Endothelial cell of umbilical vein (primary cell): ENCODE measurements around the gene SPATA31E1. TPM values are rescaled to one million over a fixed set of nuclear protein-coding genes. Genes with fewer than 3 reads are reported as not detected.
"Not testable (repeated sequence)": the region's sequence is repeated elsewhere in the genome, so short reads cannot be mapped to it uniquely, and the experiment has no call there.

Experiments used
- BruUV-seq: library from RNA; stranded (reverse); fragments of 400-500 nt; replicated peaks from 2 replicates; lab custom pipeline; 2021; lab: Mats Ljungman, UMichigan
- CTCF ChIA-PET: fragments of 300-600, 350-600 bp; sonication (Branson Sonifier 250); formaldehyde crosslinking; loops from one replicate; lab custom pipeline; 2021; ENCODE audit warnings: antibody characterized with exemption, inconsistent platforms; lab: Charles Lee
- POLR2A ChIA-PET: fragments of 300-600, 350-600 bp; sonication (Branson Sonifier 250); formaldehyde crosslinking; loops from one replicate; lab custom pipeline; 2021; ENCODE audit warnings: antibody characterized with exemption, inconsistent platforms; lab: Charles Lee
- DNase-seq: peaks from one replicate; pipeline ENCODE4 v3.0.0-alpha.2; 2011; ENCODE audit warnings: low read depth, low spot score
- FAIRE-seq: peaks from 2 replicates; lab custom pipeline; 2011; peaks lifted over from hg19 to GRCh38; lab: Jason Lieb, UNC
- H2AFZ ChIP-seq: 2 replicates; pipeline ENCODE4 v1.6.0; 2012; ENCODE audit warnings: low read depth, low read length, control low read depth, inconsistent platforms
- H3K27ac ChIP-seq: 2 replicates; pipeline ENCODE4 v1.5.1; 2011; ENCODE audit warnings: low read depth, mild to moderate bottlenecking, control low read depth, low read length, moderate library complexity; ENCODE audit not compliant: insufficient read depth
- H3K27me3 ChIP-seq, 2 experiments: 2 replicates each; pipeline versions ENCODE4 v1.6.0 to v1.6.1; 2011; ENCODE audit warnings: low read length in 2 of 2, mixed read lengths in 1 of 2; ENCODE audit not compliant: control insufficient read depth in 2 of 2, insufficient read depth in 2 of 2
- H3K36me3 ChIP-seq, 2 experiments: 2 replicates in 1 of 2; 3 replicates in 1 of 2; pipeline ENCODE4 v1.5.1; 2011; ENCODE audit warnings: low read length in 2 of 2, mild to moderate bottlenecking in 1 of 2, moderate library complexity in 1 of 2; ENCODE audit not compliant: control insufficient read depth in 2 of 2, insufficient read depth in 2 of 2; ENCODE audit errors: extremely low read depth in 1 of 2
- H3K4me1 ChIP-seq: 3 replicates; pipeline ENCODE4 v1.5.1; 2011; ENCODE audit warnings: mild to moderate bottlenecking, low read length; ENCODE audit not compliant: control insufficient read depth, insufficient read depth; ENCODE audit errors: extremely low read depth
- H3K4me2 ChIP-seq: 2 replicates; pipeline ENCODE4 v1.6.1; 2011; ENCODE audit warnings: low read length, control low read depth, mixed read lengths; ENCODE audit not compliant: insufficient read depth
- H3K4me3 ChIP-seq, 3 experiments: fragments of 200-600 bp in 1 of 3; sonication (generic), shearing (Covaris generic) in 1 of 3; replicated peaks in 1 of 3; 2 replicates each; pipeline ENCODE4 v1.5.1; 2011 to 2016; ENCODE audit warnings: control low read depth in 3 of 3, low read length in 3 of 3, mild to moderate bottlenecking in 2 of 3, inconsistent platforms in 1 of 3, low read depth in 1 of 3, moderate library complexity in 1 of 3; ENCODE audit not compliant: insufficient read depth in 1 of 3
- H3K79me2 ChIP-seq: 2 replicates; pipeline ENCODE4 v1.6.0; 2012; ENCODE audit warnings: low read length, inconsistent platforms; ENCODE audit not compliant: control insufficient read depth, insufficient read depth
- H3K9ac ChIP-seq: replicated peaks from 2 replicates; pipeline ENCODE3; 2011; ENCODE audit warnings: low read length, control low read depth; ENCODE audit not compliant: insufficient read depth; ENCODE audit errors: extremely low read depth
- H3K9me1 ChIP-seq: replicated peaks from 3 replicates; pipeline ENCODE4 v1.6.0; 2011; ENCODE audit warnings: mild to moderate bottlenecking, low read length; ENCODE audit not compliant: control insufficient read depth, insufficient read depth; ENCODE audit errors: extremely low read depth
- H3K9me3 ChIP-seq: replicated peaks from 2 replicates; pipeline ENCODE4 v1.5.1; 2012; ENCODE audit warnings: low read length, inconsistent platforms; ENCODE audit not compliant: control insufficient read depth, insufficient read depth
- H4K20me1 ChIP-seq: replicated peaks from 2 replicates; pipeline ENCODE3; 2011; ENCODE audit warnings: mild to moderate bottlenecking, low read length; ENCODE audit not compliant: control insufficient read depth, insufficient read depth; ENCODE audit errors: extremely low read depth
- FOS ChIP-seq: IDR thresholded peaks from 2 replicates; pipeline ENCODE4 v1.6.1; 2011; ENCODE audit warnings: mild to moderate bottlenecking, low read length, moderate library complexity, borderline replicate concordance; ENCODE audit not compliant: insufficient read depth
- GATA2 ChIP-seq: IDR thresholded peaks from 2 replicates; pipeline ENCODE4 v1.7.0; 2011; ENCODE audit warnings: low read depth, mild to moderate bottlenecking, moderate library complexity, mixed read lengths, low read length; ENCODE audit not compliant: insufficient read length, insufficient read depth
- JUN ChIP-seq: IDR thresholded peaks from 2 replicates; pipeline ENCODE4 v1.6.1; 2011; ENCODE audit warnings: borderline replicate concordance, low read depth; ENCODE audit not compliant: insufficient read length, insufficient read depth
- MAX ChIP-seq: IDR thresholded peaks from 2 replicates; pipeline ENCODE4 v1.6.1; 2011; ENCODE audit not compliant: insufficient read depth, insufficient read length
- MYC ChIP-seq: IDR thresholded peaks from one replicate; pipeline ENCODE4 v1.6.1; 2011; ENCODE audit warnings: mild to moderate bottlenecking, low read depth, low read length
- POLR2A ChIP-seq: IDR thresholded peaks from 2 replicates; pipeline ENCODE4 v1.6.1; 2012; ENCODE audit warnings: low read depth, mild to moderate bottlenecking, control low read depth, low read length
- POLR2AphosphoS5 ChIP-seq: IDR thresholded peaks from 2 replicates; pipeline ENCODE4 v1.6.1; 2012; ENCODE audit warnings: low read depth, mild to moderate bottlenecking, control low read depth, low read length, moderate library complexity; ENCODE audit not compliant: insufficient read depth
- dilution Hi-C: fragments of 300-500 bp; cut with MboI; formaldehyde crosslinking; loops from one replicate; pipeline ENCODE4 v1.15.0; 2019; ENCODE audit warnings: low sequenced_read_pairs; ENCODE audit not compliant: extremely low pct_ligation_motif_present
- intact Hi-C: fragments of 100-400 bp; cut with micrococcal nuclease; formaldehyde crosslinking; loops from one replicate; pipeline ENCODE4 v1.10.0; 2022
- polyA plus RNA-seq, 4 experiments: library from polyadenylated mRNA; depleted of rRNA in 3 of 4; stranded (reverse) in 3 of 4; unstranded in 1 of 4; fragments of >200 nt; gene quantifications; 2 replicates each; pipeline versions ENCODE4 v1.2.1 to v1.2.3, GENCODE V29; 2011 to 2012; ENCODE audit warnings: missing spikeins in 1 of 4
- total RNA-seq: library from RNA; stranded (reverse); gene quantifications from 2 replicates; pipeline ENCODE4 v1.2.3, GENCODE V29; 2021

SPATA31E1 gene
- total and polyA plus RNA-seq, 2 donors (not counting 3 experiments of a cell fraction or from before 2014, with no cell fraction given), result not detected

- no peak for DNase-seq
- H4K20me1 ChIP-seq, result no peaks in the 10 kb centered on the region
- no peak for FAIRE-seq
- H3K27me3 ChIP-seq, result no peaks in the 10 kb centered on the region
- POLR2A ChIA-PET, result no interaction called here
- H3K9me1 ChIP-seq, result no peaks in the 10 kb centered on the region
- H3K4me2 ChIP-seq, result no peak overlapping the region
- intact Hi-C loops (no loop called here), dilution Hi-C loops (no loop called here)
- no TSS peak for BruUV-seq
- CTCF ChIA-PET, result no interaction called here
- H3K27ac ChIP-seq, result no peak overlapping the region
- H2AFZ ChIP-seq, result no peak overlapping the region
- no peaks in the 10 kb centered on the region for H3K79me2 ChIP-seq
- no peak overlapping the region for H3K4me3 ChIP-seq
- no peak for TF ChIP-seq POLR2AphosphoS5
- TF ChIP-seq FOS, result no peak
- TF ChIP-seq GATA2, result no peak
- TF ChIP-seq MAX, result no peak
- no peak for TF ChIP-seq MYC
- TF ChIP-seq JUN, result no peak
- no peak for TF ChIP-seq POLR2A
- no peaks in the 10 kb centered on the region for H3K9me3 ChIP-seq
- H3K36me3 ChIP-seq, result no peaks in the 10 kb centered on the region
- H3K9ac ChIP-seq, result no peak overlapping the region
- no peaks in the 10 kb centered on the region for H3K4me1 ChIP-seq
These were observed 28.1 kb downstream of the SPATA31E1 start for GRCh38 chr9:87910821-87911220.

- H3K4me1 ChIP-seq, H4K20me1 ChIP-seq, BruUV-seq, H3K4me3 ChIP-seq, H3K27ac ChIP-seq, H3K9me3 ChIP-seq, H2AFZ ChIP-seq, DNase-seq, POLR2A ChIA-PET, FAIRE-seq, H3K4me2 ChIP-seq, dilution Hi-C loops, H3K9ac ChIP-seq, H3K9me1 ChIP-seq, CTCF ChIA-PET, H3K36me3 ChIP-seq, H3K27me3 ChIP-seq, intact Hi-C loops, H3K79me2 ChIP-seq: not testable (repeated sequence)
These were observed 35.0 kb downstream of the SPATA31E1 start, which contains the start of gene SPATA31C1 for GRCh38 chr9:87917662-87918061. TSS of gene SPATA31C1 (plus strand) at chr9:87917962.

GRCh38 chr9:87919013-87919412, 36.3 kb downstream of the SPATA31E1 start:
- dilution Hi-C loops, H3K27ac ChIP-seq, H3K4me1 ChIP-seq, H4K20me1 ChIP-seq, H3K36me3 ChIP-seq, BruUV-seq, CTCF ChIA-PET, DNase-seq, H3K9me3 ChIP-seq, H3K4me3 ChIP-seq, H3K27me3 ChIP-seq, POLR2A ChIA-PET, H3K9me1 ChIP-seq, intact Hi-C loops, H3K9ac ChIP-seq, FAIRE-seq, H2AFZ ChIP-seq, H3K4me2 ChIP-seq, H3K79me2 ChIP-seq: not testable (repeated sequence)
